ENCODE measurements around the gene DYSF. TPM values are rescaled to one million over a fixed set of nuclear protein-coding genes. Genes with fewer than 3 reads are reported as not detected.

DYSF gene
- total RNA-seq, 4 donors from 2014 or later: 1.7 to 5.0 (median 2.6) TPM

GRCh38 chr2:71457923-71458322, 4.6 kb downstream of the DYSF start:
- Histone ChIP-seq H3K9me3 (no peaks in the 10 kb centered on the region), H3K4me1 (peaks cover 19% of the 10 kb centered on the region), H3K36me3 (no peaks in the 10 kb centered on the region), H3K27ac (no peak overlapping the region), H3K27me3 (peaks cover 22% of the 10 kb centered on the region), H3K4me3 (no peak overlapping the region)
- WGBS: 94% methylated on average over 4 of the region's 4 CpGs
- TF ChIP-seq POLR2A (IDR thresholded peaks at IDR 0.05) (no peak), EP300 (IDR thresholded peaks at IDR 0.05) (no peak), POLR2AphosphoS5 (IDR thresholded peaks at IDR 0.05) (no peak)
- TF ChIP-seq, protein P1, sequence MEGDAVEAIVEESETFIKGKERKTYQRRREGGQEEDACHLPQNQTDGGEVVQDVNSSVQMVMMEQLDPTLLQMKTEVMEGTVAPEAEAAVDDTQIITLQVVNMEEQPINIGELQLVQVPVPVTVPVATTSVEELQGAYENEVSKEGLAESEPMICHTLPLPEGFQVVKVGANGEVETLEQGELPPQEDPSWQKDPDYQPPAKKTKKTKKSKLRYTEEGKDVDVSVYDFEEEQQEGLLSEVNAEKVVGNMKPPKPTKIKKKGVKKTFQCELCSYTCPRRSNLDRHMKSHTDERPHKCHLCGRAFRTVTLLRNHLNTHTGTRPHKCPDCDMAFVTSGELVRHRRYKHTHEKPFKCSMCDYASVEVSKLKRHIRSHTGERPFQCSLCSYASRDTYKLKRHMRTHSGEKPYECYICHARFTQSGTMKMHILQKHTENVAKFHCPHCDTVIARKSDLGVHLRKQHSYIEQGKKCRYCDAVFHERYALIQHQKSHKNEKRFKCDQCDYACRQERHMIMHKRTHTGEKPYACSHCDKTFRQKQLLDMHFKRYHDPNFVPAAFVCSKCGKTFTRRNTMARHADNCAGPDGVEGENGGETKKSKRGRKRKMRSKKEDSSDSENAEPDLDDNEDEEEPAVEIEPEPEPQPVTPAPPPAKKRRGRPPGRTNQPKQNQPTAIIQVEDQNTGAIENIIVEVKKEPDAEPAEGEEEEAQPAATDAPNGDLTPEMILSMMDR (IDR thresholded peaks at IDR 0.05): no peak
- no peak for DNase-seq (ENCODE audit: low spot score in 2 of 2)

- Histone ChIP-seq H3K27me3 (peaks cover 26% of the 10 kb centered on the region), H3K36me3 (no peaks in the 10 kb centered on the region), H3K4me1 (peaks cover 13% of the 10 kb centered on the region), H3K9me3 (no peaks in the 10 kb centered on the region), H3K27ac (no peak overlapping the region), H3K4me3 (no peak overlapping the region)
- TF ChIP-seq, protein P1 (IDR thresholded peaks at IDR 0.05): no peak
- TF ChIP-seq POLR2A (IDR thresholded peaks at IDR 0.05) (no peak), EP300 (IDR thresholded peaks at IDR 0.05) (no peak), POLR2AphosphoS5 (IDR thresholded peaks at IDR 0.05) (no peak)
- 69% methylated on average over 7 of the region's 7 CpGs for WGBS
- DNase-seq (ENCODE audit: low spot score in 2 of 2): no peak
Measured at GRCh38 chr2:71458413-71459083, 5.2 kb downstream of the DYSF start.

- H3K9me3 ChIP-seq: no peaks in the 10 kb centered on the region
- no peaks in the 10 kb centered on the region for H3K36me3 ChIP-seq
- DNase-seq (ENCODE audit: low spot score in 2 of 2): no peak
- H3K4me3 ChIP-seq: no peak overlapping the region
- no peak overlapping the region for H3K27ac ChIP-seq
- H3K27me3 ChIP-seq: peaks cover 27% of the 10 kb centered on the region
- TF ChIP-seq EP300 (IDR thresholded peaks at IDR 0.05) (no peak), POLR2A (IDR thresholded peaks at IDR 0.05) (no peak), POLR2AphosphoS5 (IDR thresholded peaks at IDR 0.05) (no peak)
- TF ChIP-seq, protein P1 (IDR thresholded peaks at IDR 0.05): no peak
- WGBS: 69% methylated on average over 2 of the region's 2 CpGs
- H3K4me1 ChIP-seq: peaks cover 8% of the 10 kb centered on the region
Measured at GRCh38 chr2:71459084-71459431, 5.7 kb downstream of the DYSF start.

DNA sequence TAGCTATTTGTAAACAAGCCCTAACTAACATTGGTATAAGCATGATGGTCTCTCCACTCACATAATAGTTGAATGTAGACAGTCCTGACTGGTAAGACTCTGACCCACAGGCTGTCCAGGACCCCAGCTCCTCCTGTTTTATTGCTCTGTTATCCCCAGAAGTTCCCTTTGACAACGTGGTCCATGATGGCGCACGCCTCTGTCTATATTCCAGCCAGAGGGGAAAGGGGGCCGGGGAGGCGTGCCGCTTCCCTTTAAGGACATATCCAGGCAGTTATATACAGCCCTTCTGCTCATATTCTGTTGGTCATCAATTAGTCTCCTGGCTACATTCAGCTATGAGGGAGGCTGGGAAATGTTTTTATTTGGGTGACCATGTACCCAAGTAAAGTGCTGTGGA, 6.7 kb downstream of the DYSF start:
- Histone ChIP-seq H3K4me3 (no peak overlapping the region), H3K4me1 (no peaks in the 10 kb centered on the region), H3K27me3 (peaks cover 29% of the 10 kb centered on the region), H3K9me3 (no peaks in the 10 kb centered on the region), H3K36me3 (no peaks in the 10 kb centered on the region), H3K27ac (no peak overlapping the region)
- 89% methylated on average over 6 of the region's 6 CpGs for WGBS
- TF ChIP-seq, protein P1 (IDR thresholded peaks at IDR 0.05): no peak
- no peak for TF ChIP-seq EP300 (IDR thresholded peaks at IDR 0.05)
- TF ChIP-seq POLR2AphosphoS5 (IDR thresholded peaks at IDR 0.05): no peak
- TF ChIP-seq POLR2A (IDR thresholded peaks at IDR 0.05): no peak
- no peak for DNase-seq (ENCODE audit: low spot score in 2 of 2)

DNA sequence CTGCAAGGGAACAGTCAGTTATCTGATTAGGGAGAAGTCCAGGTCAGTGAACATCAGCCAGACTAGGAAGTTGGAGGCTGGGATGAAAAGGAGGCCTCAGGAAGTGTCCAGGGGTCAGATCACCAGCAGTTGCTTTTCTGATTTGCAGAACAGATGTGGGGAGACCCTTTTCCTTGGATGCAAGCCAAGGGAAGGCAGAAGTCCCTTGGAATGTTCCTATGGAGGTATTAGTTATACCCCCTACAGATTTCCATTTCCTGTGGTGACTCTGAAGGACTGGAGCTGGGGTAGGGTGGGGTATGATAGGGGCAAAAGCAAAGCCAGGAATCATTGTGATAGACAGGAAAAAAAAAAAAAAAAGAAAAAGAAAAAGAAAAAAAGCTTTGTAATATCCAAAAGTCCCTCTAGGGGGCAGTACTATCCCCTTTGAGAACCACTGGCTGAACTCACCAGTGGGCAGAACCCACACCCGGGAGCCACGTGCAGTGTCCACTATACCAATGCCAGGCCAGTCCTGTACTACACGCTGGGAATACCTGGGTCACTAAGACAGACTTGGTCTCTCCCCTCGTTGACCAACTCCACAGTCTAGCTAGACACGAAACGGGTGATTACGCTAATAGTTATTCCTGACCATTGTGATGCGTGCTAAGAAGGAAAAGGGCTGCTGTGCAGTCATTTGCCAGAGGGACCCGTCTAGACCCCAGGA, 7.4 kb downstream of the DYSF start:
- Histone ChIP-seq H3K27me3 (peaks cover 29% of the 10 kb centered on the region), H3K4me1 (peaks cover 4% of the 10 kb centered on the region), H3K9me3 (no peaks in the 10 kb centered on the region), H3K36me3 (no peaks in the 10 kb centered on the region), H3K4me3 (no peak overlapping the region), H3K27ac (no peak overlapping the region)
- no peak for DNase-seq (ENCODE audit: low spot score in 2 of 2)
- 52% methylated on average over 9 of the region's 9 CpGs for WGBS
- TF ChIP-seq POLR2A (IDR thresholded peaks at IDR 0.05) (no peak), POLR2AphosphoS5 (IDR thresholded peaks at IDR 0.05) (no peak), EP300 (IDR thresholded peaks at IDR 0.05) (no peak)
- TF ChIP-seq, protein P1 (IDR thresholded peaks at IDR 0.05): no peak
